GM21786 (cell line): Measurements from ENCODE around the gene RAPGEF1.

Source experiments
- ATAC-seq: cut with Tn5 transposase; IDR thresholded peaks from one replicate; pipeline ENCODE4 v1.9.1; 2021; ENCODE audit not compliant: unreplicated experiment

Gene RAPGEF1

DNA sequence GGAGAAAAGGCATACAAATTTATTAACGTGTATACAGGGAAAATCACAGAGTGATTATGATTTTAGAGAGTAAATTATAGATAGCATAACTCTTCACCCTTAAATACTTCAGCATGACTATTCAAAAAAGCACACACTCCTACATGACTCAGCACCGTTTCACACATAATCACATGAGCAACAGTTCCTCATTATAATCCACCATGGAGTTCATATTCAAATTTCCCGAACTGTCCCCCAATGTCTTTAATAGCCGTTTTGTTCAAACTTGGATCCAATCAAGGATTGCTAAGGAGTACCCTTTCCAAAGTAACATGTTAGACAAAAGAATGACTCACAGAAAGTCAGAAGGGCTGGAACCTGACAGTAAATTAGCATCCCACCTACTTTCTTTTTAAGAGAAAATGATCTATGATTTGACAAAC is 32.1 kb downstream of the RAPGEF1 start:
- no peak for ATAC-seq

DNA sequence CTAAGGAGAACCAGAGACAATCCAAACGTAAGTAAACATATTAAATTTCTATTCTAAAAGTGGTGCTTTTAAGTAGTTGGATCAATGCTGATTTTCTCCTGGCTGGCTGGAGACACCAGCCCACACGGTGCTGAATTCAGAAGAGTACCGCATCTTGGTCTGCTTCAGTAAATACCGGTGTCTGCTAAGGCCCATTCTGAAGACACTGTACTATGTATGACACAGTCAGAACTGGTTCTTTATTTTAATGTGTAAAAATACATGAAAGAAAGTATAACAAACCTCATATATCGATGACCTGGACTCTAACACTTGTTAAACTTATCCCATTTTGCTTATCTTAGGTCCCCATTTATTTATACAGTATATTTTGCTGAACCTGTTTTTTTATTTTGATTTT is 32.8 kb downstream of the RAPGEF1 start:
- no peak for ATAC-seq

DNA sequence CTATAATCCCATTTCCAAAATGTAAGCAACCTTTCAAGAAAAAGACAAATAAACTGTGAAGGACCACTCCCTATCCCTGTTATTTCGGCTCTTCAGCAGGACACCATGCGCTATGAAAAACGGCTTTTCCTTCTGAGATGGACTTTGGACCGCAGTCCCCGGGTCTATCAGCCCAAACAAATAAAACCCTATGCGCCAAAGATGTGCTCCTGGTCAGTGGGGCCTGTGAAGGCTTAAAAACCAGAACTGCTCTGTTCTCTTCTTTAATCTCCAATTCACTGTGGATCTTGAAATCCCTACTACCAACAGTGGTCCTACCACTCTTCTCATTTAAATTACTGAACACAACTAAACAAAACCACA is 33.3 kb downstream of the RAPGEF1 start:
- no peak for ATAC-seq

DNA sequence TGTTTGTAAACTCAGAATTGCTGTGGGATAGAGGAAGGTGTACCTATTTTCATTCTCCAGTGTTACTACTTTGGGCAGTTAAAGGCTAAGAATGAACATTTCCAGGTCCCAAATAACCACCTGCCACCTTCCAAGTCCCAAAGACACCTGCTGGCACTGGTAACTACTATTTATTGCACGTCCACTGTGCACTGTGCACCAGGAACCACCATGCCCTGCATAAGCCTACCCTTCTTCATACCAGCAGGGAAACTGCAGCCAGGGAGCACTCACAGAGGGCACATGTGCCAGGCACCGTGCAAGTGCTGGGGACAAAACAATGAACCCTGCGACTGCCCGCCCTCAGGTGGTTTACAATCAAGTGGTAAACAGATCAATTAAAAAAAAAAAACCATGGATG is 34.9 kb downstream of the RAPGEF1 start:
- no peak for ATAC-seq

DNA sequence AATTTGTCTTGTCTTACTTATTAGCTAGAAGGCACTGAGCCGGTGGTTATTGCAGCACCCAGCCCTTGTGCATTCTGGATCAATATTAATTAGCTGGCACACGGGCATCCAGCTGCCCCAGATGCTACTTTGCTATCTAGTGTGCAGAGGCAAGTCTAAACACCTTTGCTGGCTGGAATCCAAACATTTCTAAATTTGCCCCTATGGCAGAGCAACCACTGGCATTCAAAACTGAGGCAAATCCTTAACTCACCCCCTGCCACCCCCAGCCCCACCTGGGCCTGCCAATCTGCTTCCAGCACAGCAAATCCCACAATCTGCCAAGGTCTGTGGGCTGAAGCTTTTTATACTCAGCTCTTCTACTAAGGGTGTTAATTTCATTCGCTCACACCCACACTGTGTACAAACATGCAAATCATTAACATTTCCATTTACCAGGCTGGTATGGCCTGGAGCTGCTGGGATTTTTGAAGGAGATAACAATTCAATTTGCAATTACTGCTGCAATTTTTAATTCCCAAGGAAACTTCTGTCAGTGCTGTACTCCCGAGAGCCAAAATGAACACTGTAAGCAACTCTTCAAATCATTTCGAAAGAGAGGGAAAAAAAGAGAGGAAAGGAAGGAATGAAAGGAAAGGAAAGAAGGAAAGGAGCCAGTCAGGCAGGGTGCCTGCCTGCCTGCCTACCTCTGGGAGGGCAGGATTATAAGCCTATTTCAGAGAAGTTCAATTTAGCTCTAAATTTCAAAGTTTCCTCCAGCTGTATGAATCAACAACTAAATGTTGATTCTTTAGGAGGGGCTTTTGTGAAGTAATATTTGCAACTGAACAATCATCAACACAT is 35.5 kb downstream of the RAPGEF1 start:
- no peak for ATAC-seq

DNA sequence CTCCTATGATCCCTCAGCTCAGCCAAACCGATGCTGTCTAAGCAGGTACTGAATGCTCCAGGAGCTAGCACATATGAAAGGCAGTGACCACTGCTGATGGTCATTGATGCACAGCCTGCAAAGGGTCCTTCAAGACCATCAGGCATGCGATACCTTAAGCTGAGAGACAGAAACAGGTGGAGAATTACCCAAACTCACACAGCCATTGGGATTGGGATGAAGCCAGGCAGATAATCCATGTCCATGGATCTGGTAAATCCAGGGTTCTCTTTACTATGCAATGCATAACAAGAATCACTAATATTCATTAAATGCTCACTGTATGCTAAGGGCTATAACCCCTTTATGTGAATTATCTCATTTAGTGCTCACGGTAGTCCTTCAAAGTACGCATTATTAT is 36.2 kb downstream of the RAPGEF1 start:
- no peak for ATAC-seq

DNA sequence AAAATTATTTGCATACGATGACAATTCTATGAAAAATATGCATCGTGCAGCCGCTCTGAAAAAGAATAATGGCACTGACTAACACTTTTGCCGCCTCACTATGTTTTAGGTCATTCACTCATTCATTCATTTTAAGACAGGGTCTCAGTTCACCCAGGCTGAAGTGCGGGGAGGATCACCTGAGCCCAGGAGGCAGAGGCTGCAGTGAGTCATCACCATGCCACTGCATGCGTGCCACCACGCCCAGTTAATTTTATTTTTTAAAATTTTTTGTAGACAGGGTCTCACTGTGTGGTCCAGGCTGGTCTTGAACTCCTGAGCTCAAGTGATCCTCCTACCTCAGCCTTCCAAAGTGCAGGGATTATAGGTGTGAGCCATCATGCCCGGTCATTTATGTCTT is 37.0 kb downstream of the RAPGEF1 start:
- ATAC-seq: no peak

DNA sequence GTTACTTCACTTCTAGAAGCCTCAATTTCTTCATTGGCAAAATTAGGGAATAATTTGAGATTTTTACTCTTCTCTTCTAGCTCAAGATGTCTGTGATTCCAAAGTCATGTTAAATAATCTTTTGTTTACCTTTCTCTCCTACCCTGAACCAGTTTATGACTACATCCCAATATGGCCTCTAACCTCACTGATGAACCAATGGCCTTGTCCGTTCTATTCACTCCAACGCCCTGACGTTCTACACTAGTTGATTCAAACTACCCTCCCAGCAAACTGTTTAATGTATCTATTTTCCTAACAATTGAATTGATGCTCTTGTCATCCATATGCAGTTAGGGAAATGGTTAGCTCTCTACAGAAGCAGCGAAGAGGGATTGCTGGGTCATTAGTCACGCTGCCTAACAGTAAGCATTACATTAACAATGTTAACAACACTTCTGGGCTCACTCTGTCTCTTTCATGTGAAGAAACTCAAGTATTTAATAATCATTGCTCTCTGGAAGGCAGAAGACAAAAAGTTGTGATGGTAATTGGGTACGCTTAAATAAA is 38.0 kb downstream of the RAPGEF1 start:
- no peak for ATAC-seq

DNA sequence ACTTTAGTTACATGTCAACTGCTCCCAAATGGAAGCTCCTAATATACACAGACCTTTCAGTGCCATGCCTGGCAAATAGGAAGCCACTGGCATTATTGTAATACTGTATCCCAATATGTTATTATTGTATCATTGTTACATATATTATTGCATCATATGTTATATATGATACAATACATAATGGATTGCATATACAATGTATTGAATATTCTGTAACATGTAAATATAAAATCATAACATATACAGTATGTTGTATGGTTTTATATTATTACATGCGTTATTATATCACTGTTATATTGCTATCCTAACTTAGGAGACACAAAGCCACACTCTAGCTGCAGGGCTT is 38.5 kb downstream of the RAPGEF1 start:
- ATAC-seq: no peak

DNA sequence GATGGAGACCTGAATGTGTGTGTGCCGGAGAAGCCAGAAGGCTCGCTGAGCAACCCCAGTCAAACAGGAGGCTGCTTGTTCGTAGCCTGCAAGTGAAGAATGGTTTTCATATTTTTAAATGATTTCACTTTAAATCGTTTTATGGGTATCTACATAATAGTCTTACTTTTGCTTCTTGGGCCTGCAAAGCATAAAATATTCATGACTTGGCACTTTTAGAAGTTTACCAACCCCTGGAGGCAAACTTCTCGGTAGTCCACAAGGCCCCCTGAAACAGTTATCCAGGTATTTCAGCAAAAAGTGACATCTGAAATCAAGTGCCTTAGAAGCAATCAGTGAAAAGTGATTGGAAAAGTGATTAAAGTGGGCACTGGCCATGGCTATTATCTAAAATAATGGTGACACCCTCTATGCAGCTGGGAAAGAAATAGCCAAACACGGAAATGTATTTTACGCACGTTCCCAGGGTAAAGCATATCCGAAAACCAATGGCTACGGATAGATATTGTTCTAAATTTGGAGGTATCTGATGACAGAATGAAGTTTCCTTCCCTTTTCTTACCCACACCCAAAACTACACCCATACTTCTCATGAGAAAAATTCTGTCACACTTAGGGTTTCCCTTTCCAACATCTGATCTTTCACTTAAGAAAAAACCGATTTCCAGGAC is 39.0 kb downstream of the RAPGEF1 start:
- no peak for ATAC-seq

DNA sequence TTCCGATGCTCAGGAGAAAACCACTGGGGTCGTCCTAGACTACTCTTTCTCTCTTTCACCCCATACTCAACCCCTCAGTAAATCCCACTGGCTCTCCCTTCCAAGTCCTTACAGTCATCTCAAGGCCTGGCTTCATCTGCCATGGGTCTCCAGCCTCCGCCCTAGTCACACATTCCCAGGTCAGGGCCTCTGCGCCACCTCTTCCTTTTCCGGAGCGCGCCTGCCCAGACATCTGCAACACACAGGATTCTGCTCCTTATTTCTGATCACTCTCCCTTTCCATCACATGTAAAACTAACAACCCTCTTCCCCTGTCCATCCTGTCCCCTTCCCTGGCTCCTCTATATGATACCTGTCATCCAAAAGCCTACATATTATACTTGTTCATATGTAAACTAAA is 39.8 kb downstream of the RAPGEF1 start:
- no peak for ATAC-seq

DNA sequence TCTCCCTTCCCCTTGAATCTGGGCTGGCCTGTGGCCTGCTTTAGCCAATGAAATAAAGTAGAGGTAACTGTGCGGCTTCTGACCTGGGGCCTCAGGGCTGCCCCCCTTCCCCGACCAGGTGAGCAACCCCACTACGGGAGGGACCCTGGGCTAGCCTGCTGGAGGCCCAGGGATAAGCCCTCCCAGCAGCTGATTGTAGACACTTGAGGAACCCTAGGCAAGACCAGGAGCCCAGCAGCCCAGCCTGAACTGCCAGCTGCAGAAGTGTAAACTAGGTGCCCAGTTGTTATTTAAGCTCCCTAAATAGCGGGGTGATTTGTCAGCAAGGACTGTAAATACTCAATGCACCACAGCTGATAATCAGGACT is 41.3 kb downstream of the RAPGEF1 start:
- ATAC-seq: no peak

DNA sequence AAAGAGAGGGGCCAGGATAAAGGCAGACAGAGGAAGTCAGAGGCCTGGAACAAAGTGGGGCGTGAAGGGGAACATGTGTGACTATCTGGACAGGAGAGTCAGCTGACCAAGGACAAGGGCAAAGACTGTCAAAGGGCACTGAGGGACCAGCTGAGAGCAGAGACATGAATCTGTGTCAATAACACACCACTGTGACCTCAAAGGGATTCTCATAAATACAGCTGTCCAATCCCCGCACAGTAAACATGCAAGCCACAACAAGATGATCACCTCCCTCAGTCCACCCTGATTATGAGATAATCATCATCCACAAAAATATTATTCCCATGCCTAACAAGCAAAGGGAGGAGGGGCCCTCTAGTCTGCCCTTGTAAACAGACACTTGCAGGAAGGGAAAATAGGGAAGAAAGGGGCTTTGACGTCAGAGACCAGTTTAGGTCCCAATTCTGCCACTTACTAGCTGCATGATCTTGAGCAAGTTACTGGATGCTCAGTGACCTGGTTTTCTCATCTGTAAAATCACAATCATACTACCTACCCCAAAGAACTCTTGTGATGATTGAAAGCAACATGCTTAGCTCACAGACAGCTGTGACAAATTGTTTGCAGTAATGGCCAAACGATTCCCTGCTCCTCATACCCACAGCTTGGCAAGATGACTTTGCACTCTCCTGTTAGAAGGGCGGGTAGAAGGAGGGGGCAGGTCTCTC is 41.8 kb downstream of the RAPGEF1 start:
- no peak for ATAC-seq

DNA sequence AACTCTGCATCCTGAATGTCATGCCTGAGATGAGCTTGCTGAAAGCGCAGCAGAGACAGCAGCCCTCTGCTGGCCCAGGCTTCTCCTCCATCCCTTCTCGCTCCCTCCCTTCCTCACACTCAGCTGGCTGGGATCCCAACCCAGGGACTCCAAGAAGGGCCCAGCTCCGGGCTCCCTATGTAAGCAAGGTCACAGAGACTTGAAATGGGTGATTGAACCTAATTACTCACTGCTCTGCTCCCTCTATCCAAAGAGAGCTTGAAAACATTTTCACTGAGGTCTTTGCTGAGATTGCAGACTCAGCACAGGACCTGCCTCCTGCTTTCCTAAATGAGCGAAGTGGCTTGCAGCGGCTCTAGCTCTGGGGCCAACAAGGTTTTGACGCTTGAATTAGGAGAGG is 42.8 kb downstream of the RAPGEF1 start:
- ATAC-seq: no peak

DNA sequence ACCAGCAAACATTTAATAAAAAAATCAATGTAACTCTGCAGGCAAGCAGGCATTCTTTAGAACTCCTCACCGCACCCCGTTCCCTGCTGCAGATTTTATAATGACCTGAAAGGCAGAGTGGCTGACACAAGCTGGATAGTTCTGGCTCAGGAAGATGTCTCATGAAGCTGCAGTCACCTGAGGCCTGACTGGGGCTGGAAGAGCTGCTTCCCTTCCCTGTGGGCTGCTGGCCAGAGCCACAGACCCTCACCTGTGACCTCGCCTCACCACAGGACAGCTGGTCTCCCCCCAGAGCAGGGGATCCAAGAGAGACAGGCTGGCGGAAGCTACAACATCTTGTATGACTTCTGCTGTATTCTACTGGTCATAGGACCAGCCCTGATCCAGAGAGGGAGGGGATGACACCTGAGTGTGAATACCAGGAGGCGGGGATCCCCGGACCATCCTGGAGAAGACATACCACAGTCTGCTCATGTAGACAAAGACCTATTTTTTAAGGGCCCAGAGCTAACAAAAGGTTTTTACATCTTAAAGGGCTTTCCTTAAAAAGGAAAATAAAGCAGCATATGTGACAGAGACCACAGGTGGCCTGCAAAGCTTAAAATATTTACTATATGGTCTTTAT is 43.9 kb downstream of the RAPGEF1 start:
- no peak for ATAC-seq

DNA sequence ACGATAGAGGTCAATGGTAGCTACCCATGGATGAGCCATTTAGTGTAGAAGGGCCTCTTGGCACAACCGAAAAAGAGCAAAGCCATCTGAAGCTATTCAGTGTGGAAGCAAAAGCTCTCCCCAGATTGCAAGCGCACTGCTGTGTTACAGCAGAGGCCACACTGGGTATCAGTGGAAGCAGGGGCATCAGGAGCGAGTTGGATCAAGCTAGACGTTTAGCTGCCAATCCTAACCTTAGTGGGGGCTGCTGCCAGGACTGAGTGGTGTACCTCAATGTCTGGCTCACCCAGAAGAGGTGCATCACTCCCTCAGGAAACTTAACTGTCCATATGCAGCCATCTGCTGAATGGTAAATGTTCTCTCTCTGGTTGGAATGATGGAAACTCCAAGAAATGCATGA is 44.5 kb downstream of the RAPGEF1 start:
- ATAC-seq: no peak

DNA sequence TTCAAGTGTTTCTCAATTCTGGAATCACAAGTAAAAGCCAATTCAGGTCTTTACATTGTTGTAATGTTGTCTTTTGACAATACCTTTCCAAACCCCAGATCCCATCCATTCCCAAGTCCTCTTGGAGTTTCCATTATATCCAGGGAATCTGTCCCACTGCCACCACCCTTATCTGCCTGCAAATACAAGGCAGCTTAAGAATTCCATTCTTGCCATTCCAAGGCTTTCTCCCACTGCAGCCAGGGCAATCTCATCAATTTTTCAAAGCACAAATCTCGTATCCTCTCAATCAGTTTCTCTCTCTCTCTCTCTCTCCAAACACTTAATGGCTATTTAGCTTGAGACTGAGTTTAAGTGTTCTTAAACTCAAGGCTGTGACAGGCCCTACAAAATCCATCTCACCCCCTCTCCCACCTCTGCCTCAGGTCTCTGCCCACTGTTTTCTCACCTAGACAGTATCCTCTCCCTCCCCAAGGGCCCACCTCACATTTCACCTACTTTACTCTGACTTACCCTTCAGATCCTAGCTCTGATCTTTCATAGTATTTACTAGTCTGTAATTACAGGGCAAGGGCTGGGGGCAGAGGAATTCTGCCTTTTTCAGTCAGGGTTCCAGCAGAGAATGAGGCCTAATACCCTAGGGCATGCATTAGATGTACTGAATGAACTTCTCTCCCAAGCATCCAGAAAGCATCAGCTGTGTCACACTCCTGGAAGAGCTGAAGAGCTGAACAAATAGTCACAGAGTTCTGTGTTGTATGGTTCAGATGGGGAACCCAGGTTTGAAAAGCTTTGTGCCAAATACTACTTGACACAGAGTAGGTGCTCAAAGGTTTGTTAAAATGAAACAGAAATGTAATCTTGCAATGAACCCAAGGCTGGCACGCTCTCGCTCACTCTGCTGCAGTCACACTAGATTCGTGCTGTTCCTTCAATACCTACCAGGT is 46.0 kb downstream of the RAPGEF1 start:
- ATAC-seq: no peak

DNA sequence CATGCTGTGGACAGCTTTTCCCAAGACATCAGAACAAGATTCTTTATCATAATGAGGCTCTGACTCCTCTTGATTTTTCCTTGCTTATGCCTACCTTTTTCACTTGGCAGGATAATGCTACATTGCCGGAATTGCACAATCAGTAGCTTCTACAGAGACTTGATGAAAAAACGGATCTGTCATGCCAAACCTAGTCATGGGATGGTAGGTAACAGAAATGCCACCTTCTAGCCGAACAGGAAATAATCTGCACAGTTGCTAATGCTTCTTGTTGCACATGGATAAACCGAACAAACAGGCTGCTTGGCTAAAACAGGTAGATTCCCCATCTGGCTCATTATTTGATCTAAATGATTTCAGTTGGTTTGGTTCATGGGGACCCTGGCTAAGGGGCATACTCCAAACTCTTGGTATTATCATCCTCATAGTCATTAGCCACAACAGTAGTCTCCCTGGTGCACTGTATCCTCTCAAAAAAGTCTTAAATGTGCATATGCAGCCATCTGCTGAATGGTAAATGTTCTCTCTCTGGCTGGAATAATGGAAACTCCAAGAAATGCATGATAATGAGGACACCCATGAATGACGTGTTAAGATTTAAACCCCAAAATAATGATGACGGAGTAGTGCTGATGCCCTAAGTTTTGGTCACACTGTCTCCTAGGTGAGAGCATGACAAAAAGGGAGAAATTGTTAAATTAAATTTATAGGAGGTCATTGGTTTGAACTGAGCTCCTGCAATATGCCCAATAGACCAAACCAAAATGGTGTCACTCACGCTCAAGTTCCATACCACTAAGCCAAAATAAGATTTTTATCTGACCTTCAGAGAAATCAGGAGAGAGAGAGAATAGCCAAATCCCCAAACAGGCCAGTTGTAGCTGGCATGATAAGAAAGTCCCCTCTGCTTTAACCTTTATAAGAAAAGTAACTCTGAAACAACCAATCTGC is 47.0 kb downstream of the RAPGEF1 start:
- ATAC-seq: no peak

DNA sequence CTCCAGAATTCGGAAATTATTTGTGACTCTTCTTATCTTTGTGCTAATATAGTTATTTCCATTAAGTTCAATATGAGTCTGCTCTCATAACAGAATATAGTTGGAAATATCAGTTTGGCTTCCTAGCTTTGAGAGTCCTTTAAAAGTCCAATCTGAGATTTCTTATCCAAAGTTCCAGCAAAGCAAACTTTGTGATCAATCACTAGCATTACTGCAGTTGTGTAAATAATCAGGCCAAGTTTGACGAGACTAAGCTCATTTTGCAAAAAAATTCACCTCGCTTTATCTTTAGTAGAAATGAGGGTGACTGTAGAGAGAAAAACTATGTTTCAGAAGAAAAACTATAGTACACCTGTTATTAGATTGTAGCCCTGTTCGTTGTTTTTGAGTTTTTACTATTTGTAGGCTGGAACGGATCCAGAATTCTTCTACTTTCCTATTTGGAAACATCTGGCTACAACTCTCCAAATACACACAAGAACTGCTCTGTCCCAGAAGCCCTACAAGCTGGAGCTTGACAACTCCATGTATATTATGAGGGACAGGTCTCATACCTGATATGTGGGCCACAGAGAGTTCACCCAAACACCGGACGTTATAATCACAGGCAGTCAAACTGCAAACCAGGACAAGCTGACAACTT is 47.8 kb downstream of the RAPGEF1 start:
- no peak for ATAC-seq
